ENCODE data around the gene USP49. TPM values are rescaled to one million over a fixed set of nuclear protein-coding genes. Genes with fewer than 3 reads are reported as not detected.
A peak's percentile ranks its signal among the peaks of the same experiment; 100 is the strongest.

The USP49 gene
- total RNA-seq, 4 donors from 2014 or later = 2.9 to 17.1 (median 4.1) TPM

DNA sequence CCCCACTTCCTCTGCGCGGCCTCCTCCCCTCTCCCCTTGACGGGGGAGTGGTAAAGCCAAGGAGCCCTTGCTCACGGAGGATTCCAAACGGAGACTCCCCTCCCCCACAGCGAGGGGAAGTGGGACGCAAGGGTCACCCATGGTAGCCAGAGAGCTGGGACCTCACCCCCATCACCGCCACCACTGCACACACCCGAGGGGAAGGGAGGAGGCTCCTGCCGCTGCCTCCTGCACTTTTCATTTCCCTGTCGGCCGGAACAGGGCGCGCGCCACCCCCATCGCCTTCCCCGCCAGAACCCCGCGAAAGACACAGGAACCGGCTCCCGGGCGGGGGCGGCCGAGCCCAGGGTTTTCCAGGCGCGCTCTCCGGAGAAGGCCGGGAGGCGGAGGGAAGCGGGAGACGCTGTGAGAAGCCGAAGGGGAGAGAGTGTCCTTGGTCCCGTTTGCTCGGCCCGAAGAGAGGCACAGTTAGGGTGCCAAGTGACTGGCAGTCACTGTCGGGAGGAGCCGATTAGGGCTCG, 45.6 kb upstream of the USP49 start:
- DNase-seq (ENCODE audit: low spot score in 2 of 2) = peak in 1 of 2 donors; percentile 75
- H3K36me3 ChIP-seq = peaks cover 2% of the 10 kb centered on the region

DNA sequence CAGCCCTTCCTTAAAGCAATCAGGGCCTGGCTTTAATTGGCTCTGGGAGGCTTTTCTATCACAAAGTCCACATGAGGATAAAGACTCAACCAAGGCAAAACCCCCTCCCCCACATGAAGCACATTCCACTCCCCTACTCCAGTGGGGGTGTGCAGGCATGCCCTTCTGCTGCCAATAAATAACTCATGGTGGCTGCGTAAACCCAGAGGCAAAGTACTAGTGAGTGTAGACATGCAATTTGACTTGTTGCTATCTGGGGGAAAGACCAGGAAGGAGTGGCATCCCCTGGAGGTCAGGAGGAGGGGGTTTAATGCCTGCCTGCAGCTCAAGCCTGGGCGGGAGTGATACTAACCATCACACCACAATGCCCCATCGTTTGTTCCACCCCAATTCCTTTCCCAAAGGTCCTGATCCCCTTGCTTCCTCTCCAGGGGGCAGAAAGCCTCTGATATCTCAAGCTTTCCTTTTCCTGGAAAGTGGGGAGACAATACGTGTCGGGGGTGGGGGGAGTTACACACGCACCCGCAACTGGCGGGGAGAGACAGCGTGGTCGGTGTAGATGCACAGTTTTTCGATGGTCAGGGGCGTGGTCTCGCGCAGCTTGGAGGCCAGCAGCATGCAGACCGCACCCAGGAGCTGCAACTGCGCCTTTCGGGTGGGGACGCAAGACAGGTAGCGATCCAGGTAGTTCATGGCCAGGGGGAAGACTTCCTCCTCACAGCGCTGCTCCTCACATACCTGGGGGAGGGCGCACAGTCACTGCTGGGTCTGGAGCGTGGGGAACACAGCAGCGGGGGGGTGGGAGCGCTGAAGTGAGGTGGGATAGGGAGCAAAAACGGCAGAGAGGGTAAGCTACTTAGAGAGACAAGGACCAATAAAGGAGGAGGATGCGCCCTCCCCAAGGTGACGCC, 44.9 kb upstream of the USP49 start:
- DNase-seq (ENCODE audit: low spot score in 2 of 2) = peak in 1 of 2 donors; percentile 64
- Histone ChIP-seq H3K4me1 (peaks cover 61% of the 10 kb centered on the region), H3K36me3 (peaks cover 9% of the 10 kb centered on the region), H3K27ac (peak overlapping the region; percentile 62), H3K27me3 (no peaks in the 10 kb centered on the region), H3K9me3 (no peaks in the 10 kb centered on the region), H3K4me3 (peak overlapping the region; percentile 79)
- no peak for TF ChIP-seq EP300 (IDR thresholded peaks at IDR 0.05)
- no peak for TF ChIP-seq POLR2A (IDR thresholded peaks at IDR 0.05)
- no peak for TF ChIP-seq POLR2AphosphoS5 (IDR thresholded peaks at IDR 0.05)
- TF ChIP-seq, protein P1, sequence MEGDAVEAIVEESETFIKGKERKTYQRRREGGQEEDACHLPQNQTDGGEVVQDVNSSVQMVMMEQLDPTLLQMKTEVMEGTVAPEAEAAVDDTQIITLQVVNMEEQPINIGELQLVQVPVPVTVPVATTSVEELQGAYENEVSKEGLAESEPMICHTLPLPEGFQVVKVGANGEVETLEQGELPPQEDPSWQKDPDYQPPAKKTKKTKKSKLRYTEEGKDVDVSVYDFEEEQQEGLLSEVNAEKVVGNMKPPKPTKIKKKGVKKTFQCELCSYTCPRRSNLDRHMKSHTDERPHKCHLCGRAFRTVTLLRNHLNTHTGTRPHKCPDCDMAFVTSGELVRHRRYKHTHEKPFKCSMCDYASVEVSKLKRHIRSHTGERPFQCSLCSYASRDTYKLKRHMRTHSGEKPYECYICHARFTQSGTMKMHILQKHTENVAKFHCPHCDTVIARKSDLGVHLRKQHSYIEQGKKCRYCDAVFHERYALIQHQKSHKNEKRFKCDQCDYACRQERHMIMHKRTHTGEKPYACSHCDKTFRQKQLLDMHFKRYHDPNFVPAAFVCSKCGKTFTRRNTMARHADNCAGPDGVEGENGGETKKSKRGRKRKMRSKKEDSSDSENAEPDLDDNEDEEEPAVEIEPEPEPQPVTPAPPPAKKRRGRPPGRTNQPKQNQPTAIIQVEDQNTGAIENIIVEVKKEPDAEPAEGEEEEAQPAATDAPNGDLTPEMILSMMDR (IDR thresholded peaks at IDR 0.05) = no peak
- WGBS = 14% methylated on average over 18 of the region's 27 CpGs

More for the DNA sequence above, 45.6 kb upstream of the USP49 start:
- 0% methylated on average over 4 of the region's 38 CpGs for WGBS
- Histone ChIP-seq H3K9me3 (no peaks in the 10 kb centered on the region), H3K27me3 (no peaks in the 10 kb centered on the region), H3K4me3 (peak overlapping the region; percentile 79), H3K4me1 (peaks cover 59% of the 10 kb centered on the region), H3K27ac (peak overlapping the region; percentile 62)
- TF ChIP-seq POLR2AphosphoS5 (IDR thresholded peaks at IDR 0.05) (no peak), POLR2A (IDR thresholded peaks at IDR 0.05) (no peak), EP300 (IDR thresholded peaks at IDR 0.05) (no peak)
- TF ChIP-seq, protein P1 (IDR thresholded peaks at IDR 0.05) = no peak

DNA sequence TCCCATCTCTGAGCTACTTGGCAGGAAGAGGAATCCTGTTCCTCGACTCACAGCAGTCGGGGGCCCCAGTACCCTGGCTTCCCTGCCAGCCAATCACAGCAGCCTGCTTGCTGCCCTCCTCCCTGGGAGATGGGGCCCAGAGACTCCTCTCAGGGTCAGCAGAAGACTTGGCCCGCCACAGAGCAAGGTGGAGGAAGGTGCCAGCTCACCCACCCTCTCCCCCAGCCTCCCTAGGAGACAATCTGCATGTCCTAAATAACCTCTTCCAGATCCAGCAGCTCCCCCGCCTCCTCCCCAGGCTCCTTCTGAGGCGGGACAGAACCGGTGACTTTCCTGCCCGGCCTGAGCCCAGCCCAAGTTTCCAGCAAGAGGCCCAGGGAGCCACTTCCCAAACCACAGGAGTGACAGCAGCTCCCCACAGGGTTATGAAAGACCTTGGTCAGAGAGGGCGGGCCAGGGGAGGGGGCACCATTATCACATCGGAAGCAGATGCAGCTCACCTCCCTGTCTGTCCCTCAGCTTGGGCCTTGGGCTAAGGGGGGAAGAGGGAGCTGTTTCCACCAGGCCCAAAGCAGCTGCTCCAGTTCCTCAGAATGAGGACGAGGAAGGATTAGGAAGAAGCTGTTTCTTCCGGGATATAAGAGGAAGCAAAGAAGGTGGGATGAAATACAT, 44.1 kb upstream of the USP49 start:
- peaks cover 17% of the 10 kb centered on the region for H3K36me3 ChIP-seq
- peak overlapping the region; percentile 20 for H3K27ac ChIP-seq
- peak in 1 of 2 donors; percentile 63 for DNase-seq (ENCODE audit: low spot score in 2 of 2)
- H3K27me3 ChIP-seq = no peaks in the 10 kb centered on the region
- TF ChIP-seq EP300 (IDR thresholded peaks at IDR 0.05) (no peak), POLR2AphosphoS5 (IDR thresholded peaks at IDR 0.05) (no peak)
- no peaks in the 10 kb centered on the region for H3K9me3 ChIP-seq
- H3K4me3 ChIP-seq = no peak overlapping the region
- peaks cover 61% of the 10 kb centered on the region for H3K4me1 ChIP-seq
- WGBS = 18% methylated on average over 6 of the region's 11 CpGs

DNA sequence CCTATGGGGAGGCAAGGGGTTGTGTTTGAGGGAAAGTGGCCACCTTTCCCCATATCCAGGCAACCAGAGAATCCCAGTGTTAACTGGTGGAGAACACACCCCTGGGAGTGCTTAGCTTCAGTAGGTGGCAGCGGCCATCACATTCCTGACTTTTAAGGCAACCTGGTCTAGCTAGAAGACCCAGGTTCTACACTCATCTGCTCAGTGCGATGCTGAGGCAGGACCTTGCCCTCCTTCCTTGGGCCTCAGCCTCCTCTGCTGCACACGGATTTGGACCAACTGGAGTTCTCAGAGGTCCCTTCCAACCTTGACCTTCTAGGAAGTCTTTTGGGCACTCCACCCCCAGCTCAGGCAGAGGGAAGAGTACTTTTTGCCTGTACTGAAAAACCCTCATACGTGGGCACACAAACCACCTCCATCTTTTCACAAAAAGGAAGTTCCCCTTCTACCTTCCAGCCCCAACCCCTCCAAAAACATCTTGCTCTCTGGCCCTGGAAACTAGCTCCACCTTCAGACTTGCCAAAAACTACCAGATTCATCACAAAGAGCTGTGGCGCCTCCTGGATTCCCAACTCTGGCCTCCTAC, 43.5 kb upstream of the USP49 start:
- WGBS = 71% methylated on average over 4 of the region's 5 CpGs
- Histone ChIP-seq H3K27me3 (no peaks in the 10 kb centered on the region), H3K27ac (peak overlapping the region; percentile 20), H3K4me1 (peaks cover 61% of the 10 kb centered on the region), H3K9me3 (no peaks in the 10 kb centered on the region), H3K4me3 (no peak overlapping the region), H3K36me3 (peaks cover 23% of the 10 kb centered on the region)
- TF ChIP-seq, protein P1 (IDR thresholded peaks at IDR 0.05) = no peak
- TF ChIP-seq POLR2AphosphoS5 (IDR thresholded peaks at IDR 0.05) (no peak), EP300 (IDR thresholded peaks at IDR 0.05) (no peak), POLR2A (IDR thresholded peaks at IDR 0.05) (no peak)
- DNase-seq (ENCODE audit: low spot score in 2 of 2) = no peak

DNA sequence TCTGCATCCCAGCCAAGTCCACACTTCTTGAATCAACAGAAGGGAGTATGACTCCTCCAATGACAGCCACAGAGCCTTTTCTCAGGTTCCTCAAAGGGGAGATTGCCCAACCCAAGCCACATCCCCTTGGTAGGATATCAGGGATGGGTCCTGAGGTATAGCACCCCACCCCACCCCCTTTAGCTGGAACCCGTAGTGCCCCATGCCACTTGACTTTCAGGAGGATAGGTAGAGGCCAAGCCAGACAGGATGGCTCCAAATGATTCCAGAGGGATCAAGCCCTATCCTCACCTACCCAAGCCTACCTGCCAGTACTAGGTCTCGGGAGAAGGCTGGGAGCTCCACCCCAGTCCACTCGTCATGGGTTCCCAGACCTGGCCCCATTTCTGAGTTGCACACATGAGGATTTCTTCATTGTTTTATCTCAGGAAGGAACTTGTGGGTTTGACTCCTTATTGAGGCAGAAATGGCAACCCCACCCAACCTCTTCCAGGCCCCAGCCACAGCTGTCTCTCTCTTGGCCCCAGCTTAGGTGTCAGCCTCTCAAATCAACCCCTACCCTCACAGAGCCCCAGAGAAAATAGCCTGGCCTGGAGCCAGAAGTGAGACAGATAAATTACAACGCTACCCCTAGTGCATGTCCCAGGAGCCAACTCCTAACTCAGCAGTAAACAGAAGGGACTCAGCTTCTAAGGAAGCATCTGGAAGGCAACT, 42.8 kb upstream of the USP49 start:
- Histone ChIP-seq H3K27me3 (no peaks in the 10 kb centered on the region), H3K4me3 (no peak overlapping the region), H3K36me3 (peaks cover 30% of the 10 kb centered on the region), H3K9me3 (no peaks in the 10 kb centered on the region), H3K4me1 (peaks cover 61% of the 10 kb centered on the region), H3K27ac (no peak overlapping the region)
- DNase-seq (ENCODE audit: low spot score in 2 of 2) = no peak
- TF ChIP-seq EP300 (IDR thresholded peaks at IDR 0.05) (no peak), POLR2AphosphoS5 (IDR thresholded peaks at IDR 0.05) (no peak), POLR2A (IDR thresholded peaks at IDR 0.05) (no peak)
- TF ChIP-seq, protein P1 (IDR thresholded peaks at IDR 0.05) = no peak
- WGBS = 62% methylated on average over 3 of the region's 4 CpGs
